Skin of body (tissue), 2 donors: Measurements from ENCODE around the gene SAC3D1. TPM values are rescaled to one million over a fixed set of nuclear protein-coding genes. Genes with fewer than 3 reads are reported as not detected.

Experiments
- DNase-seq: peaks from one replicate; lab custom pipeline; 2025; lab: John Stamatoyannopoulos, UW
- total RNA-seq: library from RNA; depleted of rRNA; stranded (reverse); fragments of >200 nt; gene quantifications from one replicate; pipeline ENCODE4 v1.2.3, GENCODE V29; 2014

Gene SAC3D1
- total RNA-seq, 1 donor from 2014 or later, result 3.5 TPM

DNA sequence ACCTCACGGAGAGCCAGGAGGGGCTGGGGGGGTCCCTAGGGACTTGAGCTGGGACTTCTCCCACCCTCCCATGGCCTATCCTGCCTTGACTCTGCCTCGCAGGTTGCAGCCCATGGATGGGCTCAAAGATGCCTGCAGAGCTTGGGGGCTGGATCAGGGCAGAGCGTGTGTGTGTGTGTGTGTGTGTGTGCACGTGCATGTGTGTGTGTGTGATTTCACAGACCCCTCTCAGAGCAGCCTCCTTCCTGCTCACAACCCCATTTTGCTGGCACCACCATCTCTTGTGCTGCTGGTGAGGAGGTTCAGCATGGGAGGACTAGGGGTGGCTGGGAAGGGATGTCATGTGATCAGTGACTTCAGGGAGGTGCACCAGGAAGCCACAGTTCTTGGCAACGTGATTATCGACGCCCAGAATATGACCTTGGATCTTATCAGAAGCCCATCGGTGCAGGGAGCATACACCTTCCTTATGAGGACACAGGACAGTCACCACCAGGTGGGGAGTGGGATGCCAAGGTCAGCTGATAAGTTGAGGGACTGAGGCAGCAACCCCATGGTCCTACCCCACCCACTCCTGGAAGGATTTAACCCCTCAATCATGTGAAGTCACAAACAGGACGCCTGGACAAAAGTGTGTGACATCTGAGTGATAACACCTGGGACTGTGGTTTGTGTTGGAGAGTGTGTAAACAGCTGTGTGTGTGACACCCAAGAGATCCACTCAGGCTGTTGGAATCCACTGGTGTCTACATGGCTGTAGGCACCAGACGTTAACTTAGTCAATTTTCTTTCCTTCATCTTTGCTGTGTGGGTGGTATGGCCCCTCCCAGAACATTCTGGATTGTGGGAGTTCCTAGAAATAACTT is 19.2 kb downstream of the SAC3D1 start:
- DNase-seq, result no peak

DNA sequence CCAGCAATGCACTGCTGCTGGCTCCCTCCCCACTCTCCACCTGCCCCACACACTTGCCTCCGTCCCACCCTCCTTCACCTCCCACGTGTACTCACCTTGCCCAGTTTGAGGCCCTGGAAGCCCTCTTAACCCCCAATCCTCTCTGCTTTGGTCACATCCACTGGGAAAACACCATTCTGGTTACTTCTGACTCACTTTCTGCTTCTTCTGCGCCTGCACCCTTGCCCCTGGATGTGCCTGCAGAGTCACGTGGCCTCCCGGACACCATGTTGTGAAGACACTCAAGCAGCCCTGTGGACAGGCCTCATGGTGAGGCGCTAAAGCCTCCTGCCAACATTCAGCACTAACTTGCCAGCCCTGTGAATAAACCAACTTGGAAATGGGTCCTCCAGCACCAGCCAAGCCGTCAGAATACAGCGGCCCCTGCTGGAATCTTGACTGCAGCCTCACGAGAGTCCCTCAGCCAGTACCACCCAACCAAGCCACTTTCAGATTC is 20.0 kb downstream of the SAC3D1 start:
- DNase-seq, result no peak

DNA sequence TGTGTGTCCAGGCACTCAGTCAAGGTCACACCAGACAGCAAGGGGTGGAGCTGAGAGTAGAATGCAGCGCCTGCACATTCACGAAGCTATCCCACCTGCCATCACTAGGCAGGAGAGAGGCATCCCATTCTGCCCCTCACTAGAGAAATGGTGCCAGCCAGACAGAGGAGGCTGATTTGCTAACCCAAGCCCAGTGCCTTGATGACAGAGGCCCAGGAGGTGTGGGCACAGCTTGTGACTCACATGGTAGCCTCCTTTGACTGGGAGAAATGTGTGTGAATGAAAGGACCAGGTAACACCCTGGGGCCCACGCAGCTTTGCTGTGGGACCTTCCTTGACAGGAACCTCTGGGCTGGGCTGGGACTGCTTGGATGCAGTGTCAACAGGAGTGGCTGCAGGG is 22.5 kb downstream of the SAC3D1 start:
- no peak for DNase-seq

DNA sequence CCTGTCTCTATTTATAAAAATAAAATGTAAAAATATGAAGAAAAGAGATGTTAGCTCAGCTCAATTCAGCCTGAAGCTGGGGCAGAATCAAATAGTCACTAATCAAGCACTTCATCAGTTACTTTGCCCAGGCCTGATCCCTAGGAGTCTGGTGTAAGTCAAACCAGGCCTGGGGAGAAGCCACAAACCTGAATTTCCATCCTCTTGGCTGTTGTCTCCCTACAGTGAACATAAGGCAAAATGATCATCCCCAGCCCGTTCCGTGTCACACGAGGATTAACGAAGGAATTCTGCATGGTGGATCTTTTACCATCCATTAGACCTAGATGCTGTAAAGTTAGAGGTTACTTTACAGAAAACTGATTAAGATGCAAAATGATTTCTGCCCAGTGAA is 23.8 kb downstream of the SAC3D1 start:
- no peak for DNase-seq

DNA sequence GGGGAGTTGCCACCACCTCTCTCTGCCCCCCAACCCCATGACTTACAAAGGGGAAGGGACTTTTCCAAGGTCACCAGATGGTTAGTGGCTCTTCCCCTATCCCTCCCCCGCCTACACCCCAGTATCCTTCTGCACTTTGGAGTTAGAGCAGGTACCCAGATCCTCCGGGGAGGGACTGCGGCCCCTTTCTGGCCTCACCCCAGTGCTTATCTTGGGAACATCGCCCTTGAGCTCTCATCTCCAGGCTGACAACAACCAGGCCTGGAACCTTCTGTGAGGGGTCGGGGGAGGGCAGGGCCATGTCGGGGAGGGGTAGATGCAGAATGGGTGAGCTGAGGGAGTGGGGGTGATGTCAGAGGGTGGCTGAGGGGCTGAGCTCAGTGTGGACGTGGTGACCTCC is 24.8 kb downstream of the SAC3D1 start:
- no peak for DNase-seq

DNA sequence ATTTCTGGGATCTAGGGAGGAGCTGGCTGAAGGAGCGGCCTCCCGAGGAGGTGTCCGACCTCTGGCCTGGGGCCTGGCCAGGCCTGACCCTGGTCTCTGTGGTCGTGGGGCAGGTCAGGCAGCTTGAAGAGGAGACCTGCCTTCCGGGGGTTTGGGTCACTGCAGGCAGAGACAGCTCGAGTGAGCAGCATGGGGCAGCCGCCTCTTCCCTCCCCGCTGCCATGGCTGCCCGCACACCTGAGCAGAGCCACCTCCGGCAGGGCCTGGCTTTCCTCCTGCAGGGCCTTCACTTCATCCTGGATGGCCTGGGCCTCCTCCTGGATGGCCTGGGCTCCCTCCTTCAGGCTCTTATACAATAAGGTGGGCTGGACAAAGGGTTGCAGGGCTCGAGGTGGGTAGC is 25.3 kb downstream of the SAC3D1 start:
- DNase-seq, result no peak

DNA sequence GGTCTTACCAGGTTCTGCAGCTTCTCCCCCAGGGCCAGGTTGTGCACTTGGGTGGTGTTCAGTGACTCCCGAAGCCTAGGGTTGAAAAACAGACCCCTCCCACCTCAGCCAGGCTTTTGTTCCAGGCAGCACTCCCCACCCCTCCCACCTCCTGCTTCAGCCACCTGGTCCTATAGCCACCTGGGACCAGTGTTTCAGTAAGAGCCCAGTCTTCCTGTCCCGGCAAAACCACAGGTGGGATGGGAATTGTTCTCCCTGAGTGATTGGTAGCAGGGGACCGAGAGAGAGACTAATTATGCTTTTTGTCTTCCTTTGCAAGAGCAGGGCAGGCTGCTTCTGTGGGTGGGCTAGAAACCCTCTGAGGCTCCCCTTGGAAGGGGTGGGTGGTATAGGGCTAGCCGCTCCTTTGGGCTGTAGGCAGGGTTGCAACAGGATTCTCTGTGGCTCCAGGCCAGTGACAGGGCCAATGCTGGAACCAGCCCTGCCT is 25.8 kb downstream of the SAC3D1 start:
- DNase-seq, result no peak

DNA sequence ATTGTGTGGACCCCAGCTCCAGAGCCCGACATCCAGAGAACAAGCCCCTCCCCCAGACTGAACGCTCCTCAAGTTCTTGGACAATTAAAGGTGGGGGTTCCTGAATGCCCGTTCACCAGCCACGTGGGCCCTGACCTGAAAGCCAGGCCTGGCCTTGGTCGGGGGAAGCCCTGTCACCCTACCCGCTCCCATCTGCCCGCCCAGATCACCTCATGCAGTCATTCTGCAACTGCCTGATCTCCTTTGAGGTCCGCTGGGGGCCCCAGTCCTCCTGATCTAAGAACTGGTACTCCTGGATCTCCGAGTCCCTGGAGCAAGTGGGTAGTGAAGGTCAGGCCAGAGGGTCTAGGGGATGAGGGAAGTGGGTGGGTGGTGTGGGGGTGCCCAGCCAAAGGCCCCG is 26.4 kb downstream of the SAC3D1 start:
- no peak for DNase-seq

DNA sequence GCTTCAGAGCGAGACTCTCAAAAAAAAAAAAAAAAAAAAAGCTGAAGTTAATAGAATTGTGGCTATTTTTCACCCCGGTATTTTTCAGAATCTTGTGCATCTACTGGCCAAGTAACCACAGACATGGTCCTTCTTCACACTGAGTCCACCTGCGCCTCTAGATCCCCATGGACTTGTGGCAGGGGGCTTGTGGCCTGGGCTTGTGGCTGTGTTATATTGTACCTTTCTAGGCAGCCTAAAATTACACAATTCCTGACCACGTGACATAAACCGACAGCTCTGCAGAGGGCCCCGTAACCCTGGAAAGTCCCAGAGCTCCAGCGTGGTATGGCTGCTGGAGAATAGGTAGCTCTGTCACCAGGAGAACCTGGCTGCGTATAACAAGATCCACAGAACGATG is 28.2 kb downstream of the SAC3D1 start:
- DNase-seq, result no peak

DNA sequence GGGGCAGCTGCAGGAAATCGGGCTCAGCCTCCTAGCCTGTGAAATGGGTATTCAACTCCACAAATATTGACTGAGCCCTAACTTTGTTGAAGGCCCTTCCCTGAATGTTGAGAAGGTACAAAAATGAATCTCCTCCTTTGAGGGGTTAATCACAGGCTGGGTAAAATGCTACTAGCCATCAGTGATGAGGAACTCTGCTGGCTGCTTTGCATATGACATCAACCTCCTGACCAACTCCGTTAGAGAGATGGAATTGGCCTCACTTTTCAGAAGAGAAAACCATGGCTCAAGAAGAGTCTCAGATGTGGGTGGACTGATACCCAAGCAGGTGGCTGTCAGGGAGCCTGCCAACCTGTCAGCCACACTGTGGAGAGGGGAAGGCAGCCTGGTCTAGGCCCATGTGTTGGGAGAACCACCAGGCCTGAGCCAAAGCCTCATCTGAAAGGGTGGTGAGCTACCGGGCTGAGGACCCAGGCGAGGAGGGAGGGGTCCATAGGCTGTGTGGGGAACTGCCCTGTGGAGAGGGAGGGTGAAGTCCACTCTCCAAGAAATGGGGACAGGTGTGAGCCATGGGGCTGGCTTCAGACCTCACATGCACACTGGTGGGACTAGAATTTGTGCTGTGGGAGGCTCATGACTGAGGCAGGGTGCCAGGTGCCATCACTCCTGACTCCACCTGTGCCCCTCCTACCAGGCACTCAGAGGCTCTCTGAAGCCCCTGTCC is 31.1 kb downstream of the SAC3D1 start:
- DNase-seq, result no peak

DNA sequence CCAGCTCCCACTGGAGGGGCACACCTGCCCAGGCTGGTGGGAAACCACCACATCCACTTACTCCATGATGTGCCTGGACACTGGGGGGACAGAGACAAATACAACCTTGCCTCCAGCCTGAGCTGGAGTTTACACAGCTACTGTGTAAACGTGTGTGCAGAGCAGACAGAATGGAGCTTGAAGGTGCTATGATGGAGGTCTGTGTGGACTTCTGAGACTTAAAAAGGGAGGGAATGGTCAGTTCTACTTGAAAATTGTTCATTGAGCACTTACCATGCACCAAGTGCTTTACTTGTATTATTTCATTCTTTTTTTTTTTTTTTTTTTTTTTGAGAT is 31.6 kb downstream of the SAC3D1 start:
- DNase-seq, result no peak

DNA sequence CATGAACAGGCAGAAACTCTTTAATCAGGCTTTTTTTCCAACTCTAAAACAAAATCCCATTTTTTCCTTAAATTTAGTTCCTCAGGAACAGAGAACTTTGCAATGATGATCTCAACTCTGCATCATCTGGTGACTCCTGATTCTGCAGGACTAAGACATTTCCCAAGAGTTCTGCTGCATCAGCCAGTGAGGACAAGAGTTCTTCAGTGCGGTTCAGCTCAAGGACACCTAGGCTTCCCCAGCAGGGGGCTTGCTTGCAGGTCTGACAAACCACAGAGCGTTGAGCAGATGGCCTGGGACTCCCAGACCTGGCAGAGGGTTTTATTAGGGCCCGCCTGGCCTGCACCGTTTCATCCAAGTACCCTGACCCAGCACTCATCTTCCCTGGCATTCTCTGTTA is 36.4 kb downstream of the SAC3D1 start:
- DNase-seq, result no peak

DNA sequence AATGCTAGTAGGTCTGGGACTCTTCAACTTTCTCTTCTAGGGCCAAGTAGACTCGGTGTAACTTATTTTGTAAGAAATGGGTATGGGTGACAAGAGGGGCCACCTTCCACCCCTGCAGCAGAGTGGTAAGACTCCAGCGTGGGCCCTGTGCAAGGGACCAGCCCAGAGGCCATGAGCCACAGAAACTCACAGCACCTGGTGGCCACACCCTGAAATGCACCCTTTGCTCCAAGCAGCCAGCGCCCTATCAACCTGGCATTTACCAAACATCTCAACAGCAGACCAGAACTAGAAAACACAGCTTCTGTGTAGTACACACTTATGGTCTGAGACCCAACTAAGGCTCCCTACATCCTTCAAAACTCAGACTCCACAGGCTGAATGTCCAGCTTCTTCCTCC is 37.1 kb downstream of the SAC3D1 start:
- DNase-seq, result no peak

DNA sequence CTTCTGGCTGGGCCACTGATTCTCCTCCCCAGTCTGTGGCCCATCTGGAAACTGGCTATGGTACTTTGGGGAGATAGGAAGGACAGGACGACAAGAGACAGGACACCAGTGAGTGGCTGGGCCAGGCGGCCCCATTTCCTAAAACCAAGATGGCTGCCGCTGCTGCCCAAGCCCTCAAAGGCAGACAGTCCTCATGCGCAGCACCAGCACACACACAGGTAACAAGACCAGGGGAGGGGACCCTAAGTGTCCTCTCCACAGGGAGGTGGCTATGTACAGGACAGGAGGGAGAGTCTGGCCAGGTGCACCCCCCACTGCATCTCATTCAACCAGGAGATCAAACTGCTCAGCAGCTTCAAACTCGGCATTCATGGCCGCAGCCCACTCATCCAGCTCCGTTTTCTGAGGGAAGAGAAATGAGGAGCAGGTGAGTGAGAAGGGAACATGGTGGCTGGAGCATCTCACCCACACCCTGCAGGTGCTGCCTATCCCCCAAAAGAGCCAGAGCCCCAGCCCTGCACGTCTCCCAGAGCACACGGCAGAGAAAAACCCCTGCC is 37.9 kb downstream of the SAC3D1 start:
- no peak for DNase-seq

DNA sequence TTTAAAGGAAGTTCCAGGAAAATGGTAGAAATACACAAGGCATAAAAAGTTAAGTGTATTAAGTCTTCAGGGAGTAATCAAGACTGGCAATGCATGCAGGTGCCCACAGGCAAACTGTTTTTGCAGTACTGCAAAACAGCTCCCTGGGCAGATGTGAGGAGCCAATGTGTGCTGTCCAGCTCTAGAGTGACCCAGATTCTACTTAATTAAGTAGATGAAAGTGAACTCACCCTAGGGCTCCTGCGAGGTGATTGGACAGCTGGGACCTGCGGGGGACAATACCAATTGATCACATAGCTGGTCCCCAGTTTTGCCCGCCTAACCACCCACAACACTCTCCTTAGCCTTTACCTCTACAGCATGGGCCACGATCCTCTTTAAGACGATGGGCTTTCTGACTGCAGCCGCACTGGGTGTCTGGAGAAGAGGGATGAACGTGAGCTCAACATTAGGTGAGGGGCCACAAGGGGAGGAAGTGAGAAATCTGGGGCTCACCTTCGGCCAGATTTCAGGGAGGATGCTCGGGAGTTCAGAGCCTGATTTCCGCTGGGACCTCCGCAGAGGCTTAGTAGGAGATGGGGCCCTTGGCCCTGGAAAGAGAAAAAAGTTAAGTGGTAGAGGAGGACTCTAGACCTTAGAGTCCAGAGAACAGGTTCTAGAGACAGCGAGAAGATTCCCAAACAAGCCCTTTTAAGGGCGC is 42.3 kb downstream of the SAC3D1 start:
- DNase-seq, result no peak

DNA sequence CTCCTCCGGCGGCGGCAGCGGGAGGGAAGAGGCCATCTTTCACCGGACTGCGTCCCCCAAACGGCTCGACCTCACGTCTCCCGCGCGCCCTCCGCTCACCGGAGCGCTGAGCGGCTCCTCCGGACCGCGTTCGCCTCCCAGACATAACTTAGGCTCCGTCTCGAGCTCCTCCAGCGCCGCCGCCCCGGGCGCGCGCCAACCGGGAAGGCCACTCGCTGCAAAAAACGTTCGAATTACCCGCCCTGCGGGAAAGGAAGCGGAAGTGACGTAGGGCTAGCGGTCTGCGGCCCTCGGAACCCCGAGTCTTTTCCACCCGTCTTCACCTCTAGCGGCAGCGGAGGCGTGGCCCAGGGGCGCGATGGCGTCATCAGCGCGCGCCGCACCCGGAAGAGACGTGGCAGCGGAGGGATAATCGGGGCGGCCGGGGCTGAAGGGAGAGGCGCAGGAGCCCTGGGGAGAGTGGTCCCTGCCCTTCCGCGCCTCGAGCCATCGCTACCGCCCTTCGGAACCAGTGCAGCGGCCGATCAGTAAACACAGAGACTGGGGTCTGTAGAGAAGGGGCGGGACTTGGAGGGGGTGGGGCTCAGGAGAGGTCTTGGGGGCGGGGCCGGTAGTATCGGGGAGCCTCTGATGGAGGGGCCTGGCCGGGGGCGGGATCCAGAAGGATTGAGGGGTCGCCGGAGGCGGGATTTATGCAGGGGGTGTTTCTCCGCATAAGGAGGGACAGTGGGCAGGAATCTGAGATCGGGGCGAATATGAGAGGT is 43.0 kb downstream of the SAC3D1 start, which contains the start of the genes CDCA5 and ZFPL1:
CDCA5 (minus strand) TSS at position 207 of the 764 bp plus-strand sequence; CDS start at position 145, 62 bp downstream.
ZFPL1 (plus strand) TSS at position 389 of the 764 bp plus-strand sequence. CDS start 477 bp downstream, outside the sequence.
- DNase-seq, result peak; percentile 94

DNA sequence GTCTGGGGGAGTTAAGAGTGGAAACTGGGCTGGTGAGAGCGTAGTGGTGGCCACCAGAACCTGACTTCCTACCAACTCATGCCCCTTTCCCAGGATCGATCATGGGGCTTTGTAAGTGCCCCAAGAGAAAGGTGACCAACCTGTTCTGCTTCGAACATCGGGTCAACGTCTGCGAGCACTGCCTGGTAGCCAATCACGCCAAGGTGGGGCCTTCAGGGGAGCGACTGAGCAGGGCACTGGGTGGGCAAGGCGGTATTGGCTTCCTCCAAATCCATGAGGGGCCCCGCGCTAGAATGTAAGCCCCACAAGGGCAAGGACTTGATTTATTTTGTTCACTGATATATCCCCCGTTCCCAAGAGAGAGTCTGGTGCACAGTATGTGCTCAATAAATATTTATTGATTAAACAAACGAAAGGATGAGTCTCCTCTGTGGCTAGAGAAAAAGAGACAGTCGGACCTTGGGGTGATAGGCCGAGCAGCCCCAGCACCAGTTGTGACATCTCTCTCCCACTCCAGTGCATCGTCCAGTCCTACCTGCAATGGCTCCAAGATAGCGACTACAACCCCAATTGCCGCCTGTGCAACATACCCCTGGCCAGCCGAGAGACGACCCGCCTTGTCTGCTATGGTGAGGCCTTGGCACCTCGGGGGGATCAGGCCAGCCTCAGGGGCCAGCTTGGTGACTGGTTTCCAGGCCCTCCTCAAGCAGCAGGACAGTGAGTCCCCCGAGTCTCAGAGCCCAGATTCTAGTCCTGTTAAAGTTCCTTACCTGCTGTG is 43.8 kb downstream of the SAC3D1 start:
- no peak for DNase-seq

DNA sequence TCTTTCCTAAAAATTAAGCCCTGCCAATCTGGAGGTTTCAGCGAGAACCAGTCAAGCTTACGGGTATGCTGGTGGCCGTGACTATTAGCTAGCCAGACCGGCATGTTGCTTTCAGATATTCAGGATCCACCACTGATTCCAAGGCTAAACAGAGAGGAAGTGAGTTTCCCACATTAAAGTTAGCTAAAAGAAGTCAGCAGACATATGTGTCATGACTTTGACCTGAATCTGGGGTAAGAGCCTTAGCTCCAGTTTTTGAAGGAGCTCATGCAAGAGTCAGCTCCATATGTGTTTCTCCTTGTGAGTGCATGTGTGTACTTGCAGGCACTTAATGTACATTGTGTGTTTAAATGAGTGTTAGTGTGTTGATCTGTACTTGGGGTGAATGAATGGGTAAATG is 44.4 kb downstream of the SAC3D1 start:
- DNase-seq, result no peak

DNA sequence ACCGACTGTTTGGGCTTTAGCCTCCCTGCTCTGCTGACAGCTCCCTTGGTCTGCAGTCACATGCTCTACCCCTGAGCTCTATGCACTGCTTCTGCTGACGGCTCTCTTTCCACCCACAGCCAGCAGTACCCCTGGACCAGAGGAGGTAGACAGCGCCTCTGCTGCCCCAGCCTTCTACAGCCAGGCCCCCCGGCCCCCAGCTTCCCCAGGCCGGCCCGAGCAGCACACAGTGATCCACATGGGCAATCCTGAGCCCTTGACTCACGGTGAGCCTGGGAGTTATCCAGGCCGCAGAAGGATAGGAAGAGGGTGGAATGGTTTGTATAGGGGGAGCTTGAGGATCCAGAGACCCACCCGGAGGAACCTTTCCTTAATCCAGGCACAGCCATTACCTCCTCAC is 45.8 kb downstream of the SAC3D1 start:
- DNase-seq, result no peak

DNA sequence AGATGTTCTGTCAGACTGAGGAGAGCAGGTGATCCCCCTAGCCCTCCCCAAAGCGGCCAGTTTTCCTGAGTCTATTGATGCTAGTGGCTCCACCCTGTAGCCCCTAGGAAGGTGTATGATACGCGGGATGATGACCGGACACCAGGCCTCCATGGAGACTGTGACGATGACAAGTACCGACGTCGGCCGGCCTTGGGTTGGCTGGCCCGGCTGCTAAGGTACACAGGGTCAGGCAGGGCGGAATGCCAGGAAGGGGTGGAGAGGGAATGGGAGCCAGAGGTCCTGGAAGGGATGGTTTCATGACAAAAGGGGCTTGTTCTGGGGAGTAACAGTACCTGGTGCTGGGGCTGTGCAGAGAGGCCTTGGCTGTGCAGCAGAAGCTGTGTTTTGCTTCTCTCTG is 46.2 kb downstream of the SAC3D1 start:
- DNase-seq, result no peak
